ENCODE data around the gene ANKS3.

ANKS3 gene

DNA sequence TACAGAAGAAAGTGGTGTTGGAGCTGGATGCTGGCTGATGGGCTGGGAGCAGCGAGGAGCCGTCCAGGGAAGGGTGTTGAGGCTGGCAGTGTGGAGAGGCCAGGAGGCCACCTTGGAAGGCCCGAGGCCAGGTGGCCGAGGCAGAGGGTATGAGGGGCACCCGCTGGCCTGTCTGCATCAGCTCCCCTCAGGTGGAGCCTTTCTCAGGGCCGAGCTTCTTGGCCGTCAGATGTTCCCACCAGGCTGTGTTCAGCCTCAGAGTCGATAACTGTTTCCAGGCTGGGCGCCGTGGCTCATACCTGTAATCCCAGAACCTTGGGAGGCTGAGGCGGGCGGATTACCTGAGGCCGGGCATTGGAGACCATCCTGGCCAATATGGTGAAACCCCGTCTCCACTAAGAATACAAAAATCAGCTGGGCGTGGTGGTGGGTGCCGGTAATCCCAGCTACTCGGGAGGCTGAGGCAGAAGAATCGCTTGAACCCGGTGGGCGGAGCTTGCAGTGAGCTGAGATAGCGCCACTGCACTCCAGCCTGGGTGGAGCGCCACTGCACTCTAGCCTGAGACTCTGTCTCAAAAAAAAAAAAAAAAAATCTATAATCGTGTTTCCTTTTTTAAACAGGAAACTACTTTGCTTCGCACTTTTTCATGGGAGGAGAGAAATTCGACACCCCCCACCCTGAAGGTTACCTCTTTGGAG, 84.2 kb downstream of the ANKS3 start:
- peaks cover 0 to 62% of the 10 kb centered on the region in 2 experiments; a peak in 2 of 3 replicates for H3K36me3 ChIP-seq (ENCODE audit: control insufficient read depth in 2 of 2, insufficient read depth in 1 of 2, low read length in 2 of 2)
- ChIA-PET POLR2A (interaction anchor here (0.9 kb wide), 1 partner anchor 44 kb away, joined by 3 read pairs; the partner anchor contains the start of gene NUDT16L1), CTCF (interaction anchor here (0.6 to 1.8 kb wide), 21 partner anchors 9 to 396 kb away, joined by 3 to 8 read pairs (median 4); no protein-coding TSS in a partner anchor)

DNA sequence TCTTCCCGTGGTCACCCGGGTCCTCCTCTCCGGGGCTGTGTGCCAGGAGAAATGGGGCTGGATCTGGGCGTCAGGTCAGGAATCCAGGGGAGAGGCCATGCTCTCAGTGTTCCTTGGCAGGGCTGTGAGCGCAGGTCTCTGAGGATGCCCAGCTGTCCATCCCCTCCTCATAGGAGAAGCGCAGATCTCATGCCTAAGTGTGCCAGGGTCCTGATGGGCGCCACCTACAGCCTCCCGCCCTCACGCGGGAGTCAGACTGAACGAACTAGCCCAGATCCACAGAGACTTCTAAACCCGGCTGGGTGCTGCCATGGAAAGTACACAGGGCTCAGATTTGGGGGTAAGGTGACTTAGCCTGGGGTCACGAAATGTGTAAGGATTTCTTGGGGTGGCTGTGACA, 85.2 kb downstream of the ANKS3 start:
- TF ChIP-seq ZNF654 (tag by site-specific recombination; IDR thresholded peaks at IDR 0.05; ENCODE audit: low read depth) (no peak), ZNF792 (tag by site-specific recombination; IDR thresholded peaks at IDR 0.05) (no peak), ZNF37A (tag by site-specific recombination; IDR thresholded peaks at IDR 0.05) (no peak), ZNF202 (tag by site-specific recombination; IDR thresholded peaks at IDR 0.05; ENCODE audit: borderline replicate concordance) (no peak), ZNF354C (tag by site-specific recombination; IDR thresholded peaks at IDR 0.05; ENCODE audit: borderline replicate concordance, low read depth) (no peak), ZSCAN23 (tag by site-specific recombination; IDR thresholded peaks at IDR 0.05) (no peak), GLIS2 (tag by site-specific recombination; IDR thresholded peaks at IDR 0.05) (no peak), ZXDB (tag by site-specific recombination; IDR thresholded peaks at IDR 0.05) (no peak), ZNF555 (tag by site-specific recombination; conservative IDR thresholded peaks at IDR 0.05) (no peak), ZNF324 (tag by site-specific recombination; IDR thresholded peaks at IDR 0.05) (no peak)
- TF ChIP-seq, protein P1, sequence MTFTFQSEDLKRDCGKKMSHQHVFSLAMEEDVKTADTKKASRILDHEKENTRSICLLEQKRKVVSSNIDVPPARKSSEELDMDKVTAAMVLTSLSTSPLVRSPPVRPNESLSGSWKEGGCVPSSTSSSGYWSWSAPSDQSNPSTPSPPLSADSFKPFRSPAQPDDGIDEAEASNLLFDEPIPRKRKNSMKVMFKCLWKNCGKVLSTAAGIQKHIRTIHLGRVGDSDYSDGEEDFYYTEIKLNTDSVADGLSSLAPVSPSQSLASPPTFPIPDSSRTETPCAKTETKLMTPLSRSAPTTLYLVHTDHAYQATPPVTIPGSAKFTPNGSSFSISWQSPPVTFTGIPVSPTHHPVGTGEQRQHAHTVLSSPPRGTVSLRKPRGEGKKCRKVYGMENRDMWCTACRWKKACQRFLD (tag by site-specific recombination; IDR thresholded peaks at IDR 0.05): no peak
- Histone ChIP-seq H3K4me1 (ENCODE audit: control insufficient read depth, insufficient read depth, low read length) (no peaks in the 10 kb centered on the region), H3K9me3 (ENCODE audit: control insufficient read depth, insufficient read depth, low read depth, low read length) (no peaks in the 10 kb centered on the region), H3K36me3 (ENCODE audit: control insufficient read depth in 2 of 2, insufficient read depth in 1 of 2, low read length in 2 of 2) (peaks cover 0 to 52% of the 10 kb centered on the region in 2 experiments; a peak in 2 of 3 replicates), H3K27ac (ENCODE audit: extremely low read depth, low read depth, low read length) (no peak overlapping the region), H3K4me3 (ENCODE audit: low read depth, low read length) (no peak overlapping the region)
- CTCF ChIA-PET: interaction anchor here (0.6 kb wide), 1 partner anchor 395 kb away, joined by 3 read pairs; no protein-coding TSS in a partner anchor
- POLR2A ChIA-PET: no interaction called here

More for the DNA sequence above, 84.2 kb downstream of the ANKS3 start:
- no peaks in the 10 kb centered on the region for H3K9me3 ChIP-seq (ENCODE audit: control insufficient read depth, insufficient read depth, low read depth, low read length)
- H3K27ac ChIP-seq (ENCODE audit: extremely low read depth, low read depth, low read length): no peak overlapping the region
- TF ChIP-seq ZNF560 (tag by site-specific recombination; IDR thresholded peaks at IDR 0.05; ENCODE audit: borderline replicate concordance) (no peak), ZFHX2 (tag by site-specific recombination; conservative IDR thresholded peaks at IDR 0.05) (no peak), OVOL3 (tag by site-specific recombination; IDR thresholded peaks at IDR 0.05) (no peak), ZNF768 (tag by site-specific recombination; IDR thresholded peaks at IDR 0.05) (no peak), ZSCAN16 (tag by site-specific recombination; IDR thresholded peaks at IDR 0.05) (no peak), ZNF558 (tag by site-specific recombination; IDR thresholded peaks at IDR 0.05) (no peak), ZNF121 (tag by site-specific recombination; IDR thresholded peaks at IDR 0.05) (no peak), ZNF548 (tag by site-specific recombination; IDR thresholded peaks at IDR 0.05) (no peak), ZNF837 (tag by site-specific recombination; IDR thresholded peaks at IDR 0.05) (no peak), MEIS1 (CRISPR knock-in tag; IDR thresholded peaks at IDR 0.05; ENCODE audit: borderline replicate concordance) (no peak), GLI4 (tag by site-specific recombination; IDR thresholded peaks at IDR 0.05) (no peak), GLIS2 (tag by site-specific recombination; IDR thresholded peaks at IDR 0.05) (no peak), ZNF510 (tag by site-specific recombination; IDR thresholded peaks at IDR 0.05; ENCODE audit: insufficient replicate concordance) (no peak)
- TF ChIP-seq, protein P2, sequence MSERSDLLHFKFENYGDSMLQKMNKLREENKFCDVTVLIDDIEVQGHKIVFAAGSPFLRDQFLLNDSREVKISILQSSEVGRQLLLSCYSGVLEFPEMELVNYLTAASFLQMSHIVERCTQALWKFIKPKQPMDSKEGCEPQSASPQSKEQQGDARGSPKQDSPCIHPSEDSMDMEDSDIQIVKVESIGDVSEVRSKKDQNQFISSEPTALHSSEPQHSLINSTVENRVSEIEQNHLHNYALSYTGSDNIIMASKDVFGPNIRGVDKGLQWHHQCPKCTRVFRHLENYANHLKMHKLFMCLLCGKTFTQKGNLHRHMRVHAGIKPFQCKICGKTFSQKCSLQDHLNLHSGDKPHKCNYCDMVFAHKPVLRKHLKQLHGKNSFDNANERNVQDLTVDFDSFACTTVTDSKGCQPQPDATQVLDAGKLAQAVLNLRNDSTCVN (tag by site-specific recombination; optimal IDR thresholded peaks at IDR 0.05): no peak
- TF ChIP-seq, protein P3, sequence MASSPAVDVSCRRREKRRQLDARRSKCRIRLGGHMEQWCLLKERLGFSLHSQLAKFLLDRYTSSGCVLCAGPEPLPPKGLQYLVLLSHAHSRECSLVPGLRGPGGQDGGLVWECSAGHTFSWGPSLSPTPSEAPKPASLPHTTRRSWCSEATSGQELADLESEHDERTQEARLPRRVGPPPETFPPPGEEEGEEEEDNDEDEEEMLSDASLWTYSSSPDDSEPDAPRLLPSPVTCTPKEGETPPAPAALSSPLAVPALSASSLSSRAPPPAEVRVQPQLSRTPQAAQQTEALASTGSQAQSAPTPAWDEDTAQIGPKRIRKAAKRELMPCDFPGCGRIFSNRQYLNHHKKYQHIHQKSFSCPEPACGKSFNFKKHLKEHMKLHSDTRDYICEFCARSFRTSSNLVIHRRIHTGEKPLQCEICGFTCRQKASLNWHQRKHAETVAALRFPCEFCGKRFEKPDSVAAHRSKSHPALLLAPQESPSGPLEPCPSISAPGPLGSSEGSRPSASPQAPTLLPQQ (tag by site-specific recombination; IDR thresholded peaks at IDR 0.05): no peak
- TF ChIP-seq, protein P4, sequence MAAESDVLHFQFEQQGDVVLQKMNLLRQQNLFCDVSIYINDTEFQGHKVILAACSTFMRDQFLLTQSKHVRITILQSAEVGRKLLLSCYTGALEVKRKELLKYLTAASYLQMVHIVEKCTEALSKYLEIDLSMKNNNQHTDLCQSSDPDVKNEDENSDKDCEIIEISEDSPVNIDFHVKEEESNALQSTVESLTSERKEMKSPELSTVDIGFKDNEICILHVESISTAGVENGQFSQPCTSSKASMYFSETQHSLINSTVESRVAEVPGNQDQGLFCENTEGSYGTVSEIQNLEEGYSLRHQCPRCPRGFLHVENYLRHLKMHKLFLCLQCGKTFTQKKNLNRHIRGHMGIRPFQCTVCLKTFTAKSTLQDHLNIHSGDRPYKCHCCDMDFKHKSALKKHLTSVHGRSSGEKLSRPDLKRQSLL (tag by site-specific recombination; IDR thresholded peaks at IDR 0.05): no peak
- TF ChIP-seq, protein P5, sequence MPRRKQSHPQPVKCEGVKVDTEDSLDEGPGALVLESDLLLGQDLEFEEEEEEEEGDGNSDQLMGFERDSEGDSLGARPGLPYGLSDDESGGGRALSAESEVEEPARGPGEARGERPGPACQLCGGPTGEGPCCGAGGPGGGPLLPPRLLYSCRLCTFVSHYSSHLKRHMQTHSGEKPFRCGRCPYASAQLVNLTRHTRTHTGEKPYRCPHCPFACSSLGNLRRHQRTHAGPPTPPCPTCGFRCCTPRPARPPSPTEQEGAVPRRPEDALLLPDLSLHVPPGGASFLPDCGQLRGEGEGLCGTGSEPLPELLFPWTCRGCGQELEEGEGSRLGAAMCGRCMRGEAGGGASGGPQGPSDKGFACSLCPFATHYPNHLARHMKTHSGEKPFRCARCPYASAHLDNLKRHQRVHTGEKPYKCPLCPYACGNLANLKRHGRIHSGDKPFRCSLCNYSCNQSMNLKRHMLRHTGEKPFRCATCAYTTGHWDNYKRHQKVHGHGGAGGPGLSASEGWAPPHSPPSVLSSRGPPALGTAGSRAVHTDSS (tag by site-specific recombination; IDR thresholded peaks at IDR 0.05): no peak
- H3K4me1 ChIP-seq (ENCODE audit: control insufficient read depth, insufficient read depth, low read length): no peaks in the 10 kb centered on the region
- no peak overlapping the region for H3K4me3 ChIP-seq (ENCODE audit: low read depth, low read length)
